Hematopoietic multipotent progenitor cell (in vitro differentiated cells): ENCODE measurements around the gene HOXA6. TPM values are rescaled to one million over a fixed set of nuclear protein-coding genes. Genes with fewer than 3 reads are reported as not detected.

Source experiments
- DNase-seq, 3 donors: peaks; one replicate each; pipeline ENCODE4 v3.0.0-alpha.2; 2011 to 2015; ENCODE audit warnings: low read depth in 2 of 3, low spot score in 2 of 3
- total RNA-seq: library from RNA; depleted of rRNA; stranded (reverse); fragments of >200 nt; gene quantifications from one replicate; pipeline ENCODE4 v1.2.3, GENCODE V29; 2012

Gene HOXA6
- total RNA-seq, 1 donor, result 40.1 TPM

GRCh38 chr7:27112955-27113949 lies 34.3 kb downstream of the HOXA6 start:
- no peak for DNase-seq

- DNase-seq, result no peak
These were observed 35.2 kb downstream of the HOXA6 start for GRCh38 chr7:27112361-27112760.

- no peak for DNase-seq
These were observed 35.8 kb downstream of the HOXA6 start for GRCh38 chr7:27111751-27112277.

GRCh38 chr7:27111042-27111750 lies 36.4 kb downstream of the HOXA6 start:
- DNase-seq, result no peak

GRCh38 chr7:27110186-27111031 lies 37.2 kb downstream of the HOXA6 start:
- no peak for DNase-seq

GRCh38 chr7:27109466-27110185 lies 37.9 kb downstream of the HOXA6 start:
- DNase-seq, result no peak

- no peak for DNase-seq
These were observed 39.0 kb downstream of the HOXA6 start for GRCh38 chr7:27108390-27109127.

GRCh38 chr7:27107391-27108381 lies 39.9 kb downstream of the HOXA6 start:
- DNase-seq, result no peak

- DNase-seq, result no peak
These were observed 40.7 kb downstream of the HOXA6 start for GRCh38 chr7:27106901-27107240.

- no peak for DNase-seq
These were observed 41.2 kb downstream of the HOXA6 start for GRCh38 chr7:27106181-27106900.

- no peak for DNase-seq
These were observed 42.1 kb downstream of the HOXA6 start for GRCh38 chr7:27105301-27106031.

- no peak for DNase-seq
These were observed 43.1 kb downstream of the HOXA6 start for GRCh38 chr7:27104341-27105058.

GRCh38 chr7:27103489-27104226 lies 43.9 kb downstream of the HOXA6 start:
- DNase-seq, result no peak

- no peak for DNase-seq
These were observed 44.8 kb downstream of the HOXA6 start, which contains the start of gene HOXA2 for GRCh38 chr7:27102581-27103442. Gene HOXA2, minus strand, starts transcription at chr7:27102683. Its CDS starts 183 bp downstream, at chr7:27102500.
